ENCODE measurements around the gene NACC2. TPM values are rescaled to one million over a fixed set of nuclear protein-coding genes. Genes with fewer than 3 reads are reported as not detected.

The NACC2 gene
- polyA plus RNA-seq, 1 of the 3 experiments (the other 2 are of a cell fraction) = 22.1 TPM

DNA sequence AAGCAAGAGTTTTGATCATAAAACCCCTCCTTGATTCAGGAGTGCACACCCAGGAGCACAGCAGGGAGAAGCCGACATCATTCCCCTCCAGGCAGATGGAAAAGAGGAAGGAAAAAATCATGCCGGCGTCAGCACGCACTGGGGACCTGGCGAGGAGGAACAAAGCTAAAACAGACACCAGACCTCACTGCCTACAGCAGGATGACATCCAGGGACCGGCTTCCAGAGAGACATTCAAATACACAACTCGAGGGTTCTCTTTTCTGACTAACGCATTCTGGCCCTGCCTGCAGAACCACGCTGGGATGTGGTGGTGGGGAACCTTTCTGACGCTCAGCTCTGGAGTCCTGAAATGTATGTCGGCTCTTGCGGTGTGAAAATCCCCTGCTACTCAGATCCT is 136.6 kb downstream of the NACC2 start:
- H3K36me3 ChIP-seq (replicated peaks in 1 of 2; ENCODE audit: control insufficient read depth in 1 of 2, insufficient read depth in 2 of 2, low read length in 1 of 2) = peaks cover 0 to 6% of the 10 kb centered on the region in 2 experiments
- no peak overlapping the region for H3K4me2 ChIP-seq
- no peaks in the 10 kb centered on the region for H3F3A ChIP-seq (replicated peaks; ENCODE audit: insufficient read depth)
- peaks cover 0 to 30% of the 10 kb centered on the region in 2 experiments; a peak in 2 of 4 replicates for H3K4me1 ChIP-seq (ENCODE audit: control insufficient read depth in 1 of 2, insufficient read depth in 2 of 2, low read depth in 1 of 2, low read length in 1 of 2)
- no peaks in the 10 kb centered on the region for H3K9me2 ChIP-seq
- 93% methylated on average over 12 of the region's 12 CpGs for WGBS (ENCODE audit: low lambda C conversion rate)
- ChIA-PET POLR2A (no interaction called here), CTCF (interaction anchor here (1.2 to 2.1 kb wide), 2 partner anchors 8 to 164 kb away, joined by 4 to 5 read pairs; no protein-coding TSS in a partner anchor)
- no peaks in the 10 kb centered on the region for H3K27me3 ChIP-seq (ENCODE audit: insufficient read depth)
- no peaks in the 10 kb centered on the region for H3K9me3 ChIP-seq
- no peak overlapping the region for H3K27ac ChIP-seq (ENCODE audit: low read depth in 2 of 2, low read length in 1 of 2)
- no peak for DNase-seq
- peaks cover 22% of the 10 kb centered on the region for H4K20me1 ChIP-seq (ENCODE audit: insufficient read depth)
- TF ChIP-seq NFIC (IDR thresholded peaks at IDR 0.05; ENCODE audit: borderline replicate concordance) (no peak), MXI1 (IDR thresholded peaks at IDR 0.05; ENCODE audit: low read depth, low read length) (no peak), RXRA (IDR thresholded peaks at IDR 0.05; ENCODE audit: borderline replicate concordance, low read depth) (no peak), NRF1 (IDR thresholded peaks at IDR 0.05; ENCODE audit: low read depth, low read length) (no peak), EZH2phosphoT487 (IDR thresholded peaks at IDR 0.05; ENCODE audit: borderline replicate concordance, low read depth) (no peak), GATA2 (CRISPR knock-in tag; IDR thresholded peaks at IDR 0.05) (no peak), TAF1 (IDR thresholded peaks at IDR 0.05; ENCODE audit: borderline replicate concordance, low read depth, low read length) (no peak), GABPA (IDR thresholded peaks at IDR 0.05; ENCODE audit: low read depth) (no peak), YY1 (IDR thresholded peaks at IDR 0.05; ENCODE audit: low read depth) (no peak), EP300 (IDR thresholded peaks at IDR 0.05; ENCODE audit: borderline replicate concordance in 1 of 2, low read depth in 1 of 2, low read length in 1 of 2) (no peak), ELF1 (IDR thresholded peaks at IDR 0.05) (no peak), CHD2 (IDR thresholded peaks at IDR 0.05; ENCODE audit: low read length, partially characterized antibody) (no peak)
- TF ChIP-seq, protein P1, sequence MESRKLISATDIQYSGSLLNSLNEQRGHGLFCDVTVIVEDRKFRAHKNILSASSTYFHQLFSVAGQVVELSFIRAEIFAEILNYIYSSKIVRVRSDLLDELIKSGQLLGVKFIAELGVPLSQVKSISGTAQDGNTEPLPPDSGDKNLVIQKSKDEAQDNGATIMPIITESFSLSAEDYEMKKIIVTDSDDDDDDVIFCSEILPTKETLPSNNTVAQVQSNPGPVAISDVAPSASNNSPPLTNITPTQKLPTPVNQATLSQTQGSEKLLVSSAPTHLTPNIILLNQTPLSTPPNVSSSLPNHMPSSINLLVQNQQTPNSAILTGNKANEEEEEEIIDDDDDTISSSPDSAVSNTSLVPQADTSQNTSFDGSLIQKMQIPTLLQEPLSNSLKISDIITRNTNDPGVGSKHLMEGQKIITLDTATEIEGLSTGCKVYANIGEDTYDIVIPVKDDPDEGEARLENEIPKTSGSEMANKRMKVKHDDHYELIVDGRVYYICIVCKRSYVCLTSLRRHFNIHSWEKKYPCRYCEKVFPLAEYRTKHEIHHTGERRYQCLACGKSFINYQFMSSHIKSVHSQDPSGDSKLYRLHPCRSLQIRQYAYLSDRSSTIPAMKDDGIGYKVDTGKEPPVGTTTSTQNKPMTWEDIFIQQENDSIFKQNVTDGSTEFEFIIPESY (IDR thresholded peaks at IDR 0.05; ENCODE audit: borderline replicate concordance, low read depth) = no peak
- TF ChIP-seq, protein P2, sequence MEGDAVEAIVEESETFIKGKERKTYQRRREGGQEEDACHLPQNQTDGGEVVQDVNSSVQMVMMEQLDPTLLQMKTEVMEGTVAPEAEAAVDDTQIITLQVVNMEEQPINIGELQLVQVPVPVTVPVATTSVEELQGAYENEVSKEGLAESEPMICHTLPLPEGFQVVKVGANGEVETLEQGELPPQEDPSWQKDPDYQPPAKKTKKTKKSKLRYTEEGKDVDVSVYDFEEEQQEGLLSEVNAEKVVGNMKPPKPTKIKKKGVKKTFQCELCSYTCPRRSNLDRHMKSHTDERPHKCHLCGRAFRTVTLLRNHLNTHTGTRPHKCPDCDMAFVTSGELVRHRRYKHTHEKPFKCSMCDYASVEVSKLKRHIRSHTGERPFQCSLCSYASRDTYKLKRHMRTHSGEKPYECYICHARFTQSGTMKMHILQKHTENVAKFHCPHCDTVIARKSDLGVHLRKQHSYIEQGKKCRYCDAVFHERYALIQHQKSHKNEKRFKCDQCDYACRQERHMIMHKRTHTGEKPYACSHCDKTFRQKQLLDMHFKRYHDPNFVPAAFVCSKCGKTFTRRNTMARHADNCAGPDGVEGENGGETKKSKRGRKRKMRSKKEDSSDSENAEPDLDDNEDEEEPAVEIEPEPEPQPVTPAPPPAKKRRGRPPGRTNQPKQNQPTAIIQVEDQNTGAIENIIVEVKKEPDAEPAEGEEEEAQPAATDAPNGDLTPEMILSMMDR (IDR thresholded peaks at IDR 0.05) = no peak
- TF ChIP-seq, protein P3, sequence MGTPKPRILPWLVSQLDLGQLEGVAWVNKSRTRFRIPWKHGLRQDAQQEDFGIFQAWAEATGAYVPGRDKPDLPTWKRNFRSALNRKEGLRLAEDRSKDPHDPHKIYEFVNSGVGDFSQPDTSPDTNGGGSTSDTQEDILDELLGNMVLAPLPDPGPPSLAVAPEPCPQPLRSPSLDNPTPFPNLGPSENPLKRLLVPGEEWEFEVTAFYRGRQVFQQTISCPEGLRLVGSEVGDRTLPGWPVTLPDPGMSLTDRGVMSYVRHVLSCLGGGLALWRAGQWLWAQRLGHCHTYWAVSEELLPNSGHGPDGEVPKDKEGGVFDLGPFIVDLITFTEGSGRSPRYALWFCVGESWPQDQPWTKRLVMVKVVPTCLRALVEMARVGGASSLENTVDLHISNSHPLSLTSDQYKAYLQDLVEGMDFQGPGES (IDR thresholded peaks at IDR 0.05; ENCODE audit: low read depth, low read length) = no peak
- TF ChIP-seq, protein P4, sequence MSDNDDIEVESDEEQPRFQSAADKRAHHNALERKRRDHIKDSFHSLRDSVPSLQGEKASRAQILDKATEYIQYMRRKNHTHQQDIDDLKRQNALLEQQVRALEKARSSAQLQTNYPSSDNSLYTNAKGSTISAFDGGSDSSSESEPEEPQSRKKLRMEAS (IDR thresholded peaks at IDR 0.05; ENCODE audit: low read depth) = no peak
- TF ChIP-seq, protein P5, sequence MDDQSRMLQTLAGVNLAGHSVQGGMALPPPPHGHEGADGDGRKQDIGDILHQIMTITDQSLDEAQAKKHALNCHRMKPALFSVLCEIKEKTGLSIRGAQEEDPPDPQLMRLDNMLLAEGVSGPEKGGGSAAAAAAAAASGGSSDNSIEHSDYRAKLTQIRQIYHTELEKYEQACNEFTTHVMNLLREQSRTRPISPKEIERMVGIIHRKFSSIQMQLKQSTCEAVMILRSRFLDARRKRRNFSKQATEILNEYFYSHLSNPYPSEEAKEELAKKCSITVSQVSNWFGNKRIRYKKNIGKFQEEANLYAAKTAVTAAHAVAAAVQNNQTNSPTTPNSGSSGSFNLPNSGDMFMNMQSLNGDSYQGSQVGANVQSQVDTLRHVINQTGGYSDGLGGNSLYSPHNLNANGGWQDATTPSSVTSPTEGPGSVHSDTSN (IDR thresholded peaks at IDR 0.05) = no peak
- H2AFZ ChIP-seq (ENCODE audit: low read depth) = no peak overlapping the region
- no peak overlapping the region for H3K9ac ChIP-seq
- H3K4me3 ChIP-seq (ENCODE audit: low read depth in 2 of 2, low read length in 1 of 2) = no peak overlapping the region
- H3K79me2 ChIP-seq (ENCODE audit: insufficient read depth) = peaks cover 65% of the 10 kb centered on the region
